Spleen (tissue), 7 donors: ENCODE results near the gene ZBTB7A.

Experiments
- CTCF ChIP-seq, 11 experiments: fragments of 200-600 bp in 7 of 11; fragments of 450-650 bp in 4 of 11; sonication (generic) in 4 of 11; IDR thresholded peaks in 8 of 11; conservative IDR thresholded peaks in 3 of 11; 1 replicate in 7 of 11; 2 replicates in 4 of 11; pipeline versions ENCODE4 v1.4.0 to v1.8.0; 2016 to 2021; ENCODE audit warnings: antibody characterized with exemption in 11 of 11, inconsistent platforms in 4 of 11, mild to moderate bottlenecking in 1 of 11
- POLR2A ChIP-seq, 3 donors: fragments of 450-650 bp; IDR thresholded peaks; one replicate each; pipeline ENCODE4 v1.5.1; 2017; ENCODE audit warnings: antibody characterized with exemption in 3 of 3, mild to moderate bottlenecking in 1 of 3
- POLR2AphosphoS5 ChIP-seq, 3 donors: sonication (generic); formaldehyde crosslinking; IDR thresholded peaks; one replicate each; pipeline ENCODE4 v1.5.1; 2017; ENCODE audit warnings: antibody characterized with exemption in 3 of 3
- donor health status: DM: no; HTN: no; CAD: no; lungs with moderate emphysema.
- donor health status: DM: no; HTN: no; CAD: no.
- donor health status: DM: no; HTN: no; CAD: no.

GRCh38 chr19:4114181-4114580 is 47.5 kb upstream of the ZBTB7A start:
- TF ChIP-seq CTCF (IDR thresholded peaks at IDR 0.05 in 8 of 11, conservative IDR thresholded peaks at IDR 0.05 in 3 of 11) (no peak), POLR2A (IDR thresholded peaks at IDR 0.05) (no peak), POLR2AphosphoS5 (IDR thresholded peaks at IDR 0.05) (no peak)
